Small intestine (tissue), 7 donors: Measurements from ENCODE around the gene CA6. TPM values are rescaled to one million over a fixed set of nuclear protein-coding genes. Genes with fewer than 3 reads are reported as not detected.

ENCODE experiments used
- DNase-seq, 2 donors: peaks; one replicate each; pipeline versions ENCODE4 v3.0.0 to v3.0.0-alpha.2; 2013
- FAIRE-seq: peaks from 2 replicates; lab custom pipeline; 2012; peaks lifted over from hg19 to GRCh38; lab: Jason Lieb, UNC
- H3K27ac ChIP-seq, 3 donors: one replicate each; pipeline ENCODE4 v1.5.1; 2013; ENCODE audit warnings: low read length in 2 of 3, mild to moderate bottlenecking in 2 of 3, control low read depth in 1 of 3, inconsistent platforms in 1 of 3, low read depth in 1 of 3, moderate library complexity in 1 of 3
- H3K27me3 ChIP-seq, 3 donors: one replicate each; pipeline ENCODE4 v1.6.1; 2013; ENCODE audit warnings: low read length in 3 of 3, inconsistent platforms in 1 of 3; ENCODE audit not compliant: control insufficient read depth in 3 of 3, insufficient read depth in 3 of 3
- H3K36me3 ChIP-seq, 3 donors: one replicate each; pipeline ENCODE4 v1.6.1; 2013; ENCODE audit warnings: low read length in 3 of 3, inconsistent platforms in 1 of 3, low read depth in 1 of 3, mild to moderate bottlenecking in 1 of 3, moderate library complexity in 1 of 3; ENCODE audit not compliant: control insufficient read depth in 3 of 3, insufficient read depth in 2 of 3
- H3K4me1 ChIP-seq, 3 donors: one replicate each; pipeline ENCODE4 v1.6.1; 2013; ENCODE audit warnings: low read length in 2 of 3, inconsistent platforms in 1 of 3, low read depth in 1 of 3, mild to moderate bottlenecking in 1 of 3, moderate library complexity in 1 of 3; ENCODE audit not compliant: control insufficient read depth in 3 of 3, insufficient read depth in 2 of 3
- H3K4me3 ChIP-seq, 3 donors: one replicate each; pipeline ENCODE4 v1.5.1; 2013; ENCODE audit warnings: low read length in 3 of 3, control low read depth in 1 of 3, inconsistent platforms in 1 of 3, low read depth in 1 of 3, mild to moderate bottlenecking in 1 of 3, moderate library complexity in 1 of 3
- H3K9me3 ChIP-seq, 2 donors: one replicate each; pipeline ENCODE4 v1.6.1; 2013; ENCODE audit warnings: low read depth in 1 of 2, low read length in 1 of 2; ENCODE audit not compliant: control insufficient read depth in 2 of 2, insufficient read depth in 1 of 2
- WGBS, 3 donors: extraction: QIAGEN DNeasy Blood & Tissue Kit; methylation state at CpG; one replicate each; pipeline ENCODE4 v1.1.7; 2013; 5-methylcytosine and 5-hydroxymethylcytosine counted together
- polyA plus RNA-seq, 4 donors: library from polyadenylated mRNA; stranded (reverse) in 3 of 4; unstranded in 1 of 4; fragments of 200-250 nt in 3 of 4; fragments of 120-200 nt in 1 of 4; gene quantifications; one replicate each; pipeline versions ENCODE4 v1.2.1 to v1.2.3, GENCODE V29; 2013
- donor health status: healthy with polysubstance abuse.
- donor health status: control.
- donor health status: control.
- donor health status: Bipolar disorder and iron deficiency.
- donor health status: healthy.

CA6 gene
- polyA plus RNA-seq, 4 donors, result not detected

- Histone ChIP-seq H3K9me3 (no peaks in the 10 kb centered on the region), H3K4me1 (no peaks in the 10 kb centered on the region), H3K36me3 (no peaks in the 10 kb centered on the region), H3K4me3 (no peak overlapping the region), H3K27me3 (no peaks in the 10 kb centered on the region), H3K27ac (no peak overlapping the region)
- WGBS, 3 donors, result 71 to 89% (median 87%) methylated on average over 6 of the region's 6 CpGs
- FAIRE-seq (no peak), DNase-seq (no peak)
Observed at GRCh38 chr1:8903908-8904650, 41.6 kb upstream of the CA6 start.

DNA sequence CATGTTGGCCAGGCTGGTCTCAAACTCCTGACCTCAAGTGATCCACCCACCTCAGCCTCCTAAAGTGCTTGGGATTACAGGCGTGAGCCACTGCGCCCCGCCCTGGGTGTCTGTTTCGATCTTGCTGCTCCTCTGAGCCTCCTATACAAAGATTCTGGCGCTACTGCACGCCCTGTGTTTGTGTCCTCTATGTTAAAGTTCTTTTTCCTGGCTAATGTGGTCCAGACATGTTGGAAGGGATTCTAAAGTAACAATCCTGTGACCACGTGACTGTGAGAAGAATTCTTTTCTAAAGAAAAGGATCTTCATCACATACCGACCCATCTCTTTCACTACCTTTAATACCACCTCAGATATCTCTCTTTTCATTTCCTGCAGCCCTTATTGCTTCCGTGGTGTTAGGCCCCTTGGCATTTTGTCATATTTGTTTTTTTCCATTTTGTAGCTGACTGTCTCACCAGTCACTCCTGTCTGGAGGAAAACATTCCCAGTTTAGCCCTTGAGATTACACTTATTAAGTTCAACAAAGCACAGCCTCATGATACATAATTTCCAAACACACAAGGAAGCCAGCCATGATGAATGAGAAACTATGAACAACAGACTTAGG is 40.0 kb upstream of the CA6 start:
- 65 to 77% (median 73%) methylated on average over 9 of the region's 9 CpGs for WGBS, 3 donors
- Histone ChIP-seq H3K9me3 (peaks cover 0 to 6% of the 10 kb centered on the region in 2 donors), H3K36me3 (no peaks in the 10 kb centered on the region), H3K4me3 (no peak overlapping the region), H3K27me3 (no peaks in the 10 kb centered on the region), H3K4me1 (no peaks in the 10 kb centered on the region), H3K27ac (no peak overlapping the region)
- no peak for FAIRE-seq
- DNase-seq, result no peak

GRCh38 chr1:8908388-8909151 is 37.1 kb upstream of the CA6 start:
- H3K27me3 ChIP-seq, result no peaks in the 10 kb centered on the region
- H3K36me3 ChIP-seq, result no peaks in the 10 kb centered on the region
- H3K27ac ChIP-seq, result no peak overlapping the region
- no peak for FAIRE-seq
- H3K4me1 ChIP-seq, result no peaks in the 10 kb centered on the region
- no peak overlapping the region for H3K4me3 ChIP-seq
- H3K9me3 ChIP-seq, result peaks cover 0 to 17% of the 10 kb centered on the region in 2 donors
- DNase-seq, result peak in 1 of 2 donors; percentile 32
- 25 to 57% (median 45%) methylated on average over 18 of the region's 18 CpGs for WGBS, 3 donors

- Histone ChIP-seq H3K4me3 (no peak overlapping the region), H3K36me3 (no peaks in the 10 kb centered on the region), H3K27me3 (no peaks in the 10 kb centered on the region), H3K4me1 (no peaks in the 10 kb centered on the region), H3K27ac (no peak overlapping the region), H3K9me3 (peaks cover 0 to 17% of the 10 kb centered on the region in 2 donors)
- FAIRE-seq (no peak), DNase-seq (no peak)
- WGBS, 3 donors, result 84 to 91% (median 84%) methylated on average over 3 of the region's 3 CpGs
Observed at GRCh38 chr1:8910331-8910730, 35.3 kb upstream of the CA6 start.

- no peaks in the 10 kb centered on the region for H3K4me1 ChIP-seq
- FAIRE-seq (no peak), DNase-seq (no peak)
- H3K9me3 ChIP-seq, result peaks cover 0 to 17% of the 10 kb centered on the region in 2 donors
- H3K27ac ChIP-seq, result no peak overlapping the region
- 58 to 76% (median 68%) methylated on average over 6 of the region's 6 CpGs for WGBS, 3 donors
- H3K36me3 ChIP-seq, result no peaks in the 10 kb centered on the region
- H3K4me3 ChIP-seq, result no peak overlapping the region
- H3K27me3 ChIP-seq, result no peaks in the 10 kb centered on the region
Observed at GRCh38 chr1:8910914-8911313, 34.8 kb upstream of the CA6 start.

DNA sequence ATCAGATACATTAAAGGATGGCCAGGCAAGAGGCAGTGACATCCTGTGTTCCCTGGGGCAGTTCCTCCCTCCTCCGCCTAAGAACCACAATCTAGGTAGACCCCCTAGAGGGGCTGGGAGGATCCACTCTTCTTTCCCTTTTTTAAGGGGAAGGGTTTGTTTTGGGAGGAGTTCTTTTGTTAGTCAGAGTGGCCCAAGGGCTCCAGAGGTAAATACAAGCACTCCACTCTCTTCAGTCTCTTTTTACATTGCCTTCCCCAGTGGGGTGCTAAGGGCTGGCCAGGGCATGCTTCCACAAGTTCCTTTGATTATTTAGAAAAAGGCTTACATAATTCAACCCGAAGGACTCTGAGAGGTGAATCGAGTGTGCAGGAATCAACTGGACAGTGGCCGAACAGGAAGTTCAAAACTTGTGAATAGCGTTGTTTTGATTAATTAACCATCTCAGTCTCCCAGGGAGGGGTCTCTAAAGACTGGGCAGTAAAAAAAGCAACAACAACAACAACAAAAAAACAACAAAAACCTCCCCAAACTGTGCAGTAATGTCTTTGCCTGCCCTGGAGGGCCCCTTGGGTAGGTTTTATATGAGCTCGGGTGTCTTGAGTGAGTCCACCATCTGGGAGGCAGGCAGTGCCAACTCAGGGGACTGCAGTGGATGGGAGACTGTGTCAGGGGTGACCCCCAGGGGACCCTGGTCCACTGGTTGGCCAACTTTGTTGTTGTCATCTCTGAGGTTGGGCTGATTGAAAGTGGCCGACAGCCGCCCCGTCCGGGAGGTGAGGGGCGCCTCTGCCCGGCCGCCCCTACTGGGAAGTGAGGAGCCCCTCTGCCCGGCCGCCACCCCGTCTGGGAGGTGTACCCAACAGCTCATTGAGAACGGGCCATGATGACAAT is 34.0 kb upstream of the CA6 start:
- Histone ChIP-seq H3K27me3 (no peaks in the 10 kb centered on the region), H3K4me3 (no peak overlapping the region), H3K4me1 (no peaks in the 10 kb centered on the region), H3K27ac (no peak overlapping the region), H3K36me3 (no peaks in the 10 kb centered on the region), H3K9me3 (peaks cover 0 to 17% of the 10 kb centered on the region in 2 donors)
- WGBS, 3 donors, result 91 to 92% (median 92%) methylated on average over 13 to 16 of the region's 17 CpGs
- FAIRE-seq, result no peak
- DNase-seq, result no peak

GRCh38 chr1:8913457-8913856 is 32.2 kb upstream of the CA6 start:
- FAIRE-seq, result no peak
- WGBS, 3 donors, result 72 to 86% (median 80%) methylated on average over 9 of the region's 9 CpGs
- no peak overlapping the region for H3K4me3 ChIP-seq

DNA sequence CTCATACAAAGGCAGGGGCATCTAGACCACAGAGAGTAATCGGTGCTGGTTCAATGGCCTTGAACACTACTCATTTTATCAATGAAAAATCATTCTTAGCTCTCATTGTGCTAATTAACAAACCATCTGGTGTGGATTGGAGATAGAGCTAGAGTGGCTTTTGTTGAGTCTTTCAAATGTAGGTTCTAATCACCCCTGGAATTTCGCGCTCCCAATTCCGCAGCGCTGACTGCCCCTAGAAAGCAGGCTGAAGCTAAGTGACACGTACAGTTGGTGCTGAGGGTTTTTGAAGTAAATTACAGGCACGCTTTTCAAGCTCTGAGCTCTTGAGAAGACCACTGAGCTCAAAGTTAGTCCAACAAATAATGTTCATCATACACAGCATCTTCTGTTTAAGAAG is 31.2 kb upstream of the CA6 start:
- Histone ChIP-seq H3K27ac (no peak overlapping the region), H3K27me3 (no peaks in the 10 kb centered on the region), H3K36me3 (no peaks in the 10 kb centered on the region), H3K4me1 (no peaks in the 10 kb centered on the region), H3K9me3 (peaks cover 0 to 17% of the 10 kb centered on the region in 2 donors), H3K4me3 (no peak overlapping the region)
- WGBS, 3 donors, result 84 to 91% (median 89%) methylated on average over 7 of the region's 7 CpGs
- FAIRE-seq (no peak), DNase-seq (no peak)

More at GRCh38 chr1:8913457-8913856, 32.2 kb upstream of the CA6 start:
- H3K9me3 ChIP-seq, result peaks cover 0 to 17% of the 10 kb centered on the region in 2 donors
- H3K4me1 ChIP-seq, result no peaks in the 10 kb centered on the region
- H3K36me3 ChIP-seq, result no peaks in the 10 kb centered on the region
- H3K27ac ChIP-seq, result no peak overlapping the region
- no peaks in the 10 kb centered on the region for H3K27me3 ChIP-seq
- DNase-seq, result no peak
